ENCODE results near the gene SSNA1. TPM values are rescaled to one million over a fixed set of nuclear protein-coding genes. Genes with fewer than 3 reads are reported as not detected.

Gene SSNA1
- total RNA-seq, 4 donors from 2014 or later, result 37.3 to 73.9 (median 53.5) TPM

GRCh38 chr9:137222190-137223077 is 34.0 kb downstream of the SSNA1 start, which contains the start of gene RNF208:
TSS of gene RNF208 (minus strand) at chr9:137222240. CDS start at chr9:137221212, 1,028 bp downstream.
- Histone ChIP-seq H3K9me3 (no peaks in the 10 kb centered on the region), H3K27ac (peak within 1 kb of the TSS; percentile 77 to 97 (median 90)), H3K4me1 (peaks cover 0 to 72% (median 36%) of the 10 kb centered on the region in 4 donors), H3K36me3 (no peaks in the 10 kb centered on the region), H3K4me3 (peak within 1 kb of the TSS; percentile 66 to 88 (median 73)), H3K27me3 (peaks cover 0 to 12% of the 10 kb centered on the region in 2 donors)
- TF ChIP-seq POLR2A (IDR thresholded peaks at IDR 0.05) (no peak), EP300 (IDR thresholded peaks at IDR 0.05) (no peak), CTCF (IDR thresholded peaks at IDR 0.05) (no peak)
- DNase-seq (ENCODE audit: low spot score in 2 of 2), result no peak
- 6 to 7% methylated on average over 17 to 30 of the region's 88 CpGs for WGBS, 2 donors

DNA sequence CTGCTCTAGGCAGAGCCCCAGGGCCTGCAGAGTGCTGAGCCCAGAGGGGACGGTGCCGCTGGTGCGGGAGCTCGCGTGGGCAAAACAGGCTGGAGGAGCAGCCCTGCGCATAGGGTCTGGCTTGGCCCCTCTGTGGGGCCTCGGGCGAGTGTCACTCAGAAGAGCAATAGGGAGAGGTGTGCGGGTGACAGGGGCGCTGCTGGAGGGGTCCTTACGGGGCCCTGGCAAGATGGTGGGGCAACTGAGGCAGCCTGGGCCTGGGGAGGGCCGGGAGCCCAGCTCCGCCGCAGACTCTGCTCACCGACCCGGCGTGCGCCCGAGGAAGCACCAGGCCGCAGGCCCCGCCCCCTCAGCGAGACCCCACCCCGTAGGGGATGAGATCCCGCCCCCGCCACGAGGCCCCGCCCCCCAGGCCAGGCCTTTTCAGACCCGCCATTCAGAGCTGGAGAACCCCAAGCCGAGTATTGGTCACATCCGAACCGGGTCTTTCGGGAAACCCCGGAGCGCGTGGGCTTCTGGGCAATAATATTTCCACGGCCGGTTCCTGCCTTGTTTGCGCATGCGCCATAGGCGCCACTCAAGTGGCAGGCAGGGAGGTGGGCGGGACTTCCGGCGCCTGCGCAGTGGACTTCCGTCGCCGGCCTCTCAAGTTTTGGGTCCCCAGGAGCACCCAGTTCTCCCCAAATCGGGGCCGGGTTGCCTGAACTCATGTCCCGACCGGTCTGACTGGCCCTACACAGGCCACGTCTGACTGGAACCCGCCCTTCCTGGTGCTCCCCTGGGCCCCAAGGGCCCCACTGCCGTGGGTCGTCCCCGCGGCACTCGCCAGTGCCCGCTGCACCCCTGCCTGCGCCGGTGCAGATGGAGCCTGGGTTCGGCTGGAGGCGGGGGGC is 34.8 kb downstream of the SSNA1 start:
- WGBS, 2 donors, result 1 to 2% methylated on average over 35 to 43 of the region's 63 CpGs
- Histone ChIP-seq H3K9me3 (no peaks in the 10 kb centered on the region), H3K27ac (peak overlapping the region; percentile 77 to 97 (median 90)), H3K27me3 (peaks cover 0 to 20% of the 10 kb centered on the region in 2 donors), H3K4me3 (peak overlapping the region; percentile 66 to 93 (median 83)), H3K36me3 (no peaks in the 10 kb centered on the region), H3K4me1 (peaks cover 0 to 70% (median 30%) of the 10 kb centered on the region in 4 donors)
- TF ChIP-seq EP300 (IDR thresholded peaks at IDR 0.05) (peak; percentile 79 to 93), CTCF (IDR thresholded peaks at IDR 0.05) (peak in 1 of 5 experiments; percentile 38), POLR2A (IDR thresholded peaks at IDR 0.05) (peak in 1 of 2 donors; percentile 24)
- peak; percentile 94 to 96 for DNase-seq (ENCODE audit: low spot score in 2 of 2)

DNA sequence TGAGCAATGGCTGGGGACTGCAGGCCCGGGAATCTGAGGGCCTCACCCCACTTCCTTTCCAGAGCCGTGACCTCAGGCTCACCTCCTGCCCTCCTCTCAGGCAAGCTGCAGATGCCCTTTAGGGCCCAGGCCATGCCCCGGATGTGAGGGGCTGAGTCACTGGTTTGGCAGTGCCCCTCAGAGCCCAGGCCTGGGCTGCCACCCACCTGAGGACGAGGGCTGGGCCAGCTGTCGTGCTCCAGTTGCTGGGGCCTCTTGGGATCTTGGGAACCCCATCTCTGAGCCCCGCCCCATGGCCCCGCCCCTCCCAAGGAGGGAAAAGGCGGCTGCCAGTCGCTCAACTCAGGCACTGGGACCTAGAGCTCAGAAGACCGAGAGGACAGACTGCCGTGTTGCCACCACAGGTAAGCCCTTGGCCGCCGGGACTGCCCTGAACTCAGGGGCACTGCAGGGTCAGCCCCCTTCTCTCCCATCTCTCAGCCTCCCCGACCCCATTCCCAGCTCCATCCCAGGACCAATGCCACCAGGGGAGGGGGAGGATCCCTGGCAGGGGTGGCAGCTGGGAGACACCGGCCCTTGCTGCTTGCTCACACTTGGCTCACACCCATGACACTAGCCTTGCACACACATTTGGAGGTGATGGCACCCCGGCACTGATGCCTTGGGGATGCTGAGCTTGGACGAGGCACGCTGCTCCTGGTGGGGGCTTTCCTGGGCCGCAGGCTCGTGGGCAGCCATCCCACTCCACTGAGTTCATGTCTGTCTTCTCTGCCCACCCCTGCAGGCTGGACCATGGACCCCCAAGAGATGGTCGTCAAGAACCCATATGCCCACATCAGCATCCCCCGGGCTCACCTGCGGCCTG is 36.6 kb downstream of the SSNA1 start, which contains the start of gene CYSRT1:
Gene CYSRT1, plus strand, starts transcription at position 345 of the 865 bp plus-strand sequence. Its CDS starts 448 bp downstream, at position 793.
- 30 to 51% methylated on average over 17 to 18 of the region's 23 CpGs for WGBS, 2 donors
- no peaks in the 10 kb centered on the region for H3K9me3 ChIP-seq
- TF ChIP-seq POLR2A (IDR thresholded peaks at IDR 0.05) (no peak), EP300 (IDR thresholded peaks at IDR 0.05) (no peak), CTCF (IDR thresholded peaks at IDR 0.05) (no peak)
- peak within 1 kb of the TSS; percentile 66 to 93 (median 83) for H3K4me3 ChIP-seq
- no peak for DNase-seq (ENCODE audit: low spot score in 2 of 2)
- peaks cover 0 to 53% (median 26%) of the 10 kb centered on the region in 4 donors for H3K4me1 ChIP-seq
- H3K36me3 ChIP-seq, result no peaks in the 10 kb centered on the region
- H3K27ac ChIP-seq, result peak within 1 kb of the TSS in 3 of 4 donors; percentile 87 to 97 (median 94)
- H3K27me3 ChIP-seq, result peaks cover 0 to 37% of the 10 kb centered on the region in 2 donors

GRCh38 chr9:137225699-137226331 is 37.3 kb downstream of the SSNA1 start:
- no peaks in the 10 kb centered on the region for H3K9me3 ChIP-seq
- peaks cover 0 to 46% (median 26%) of the 10 kb centered on the region in 4 donors for H3K4me1 ChIP-seq
- DNase-seq (ENCODE audit: low spot score in 2 of 2), result no peak
- peaks cover 0 to 45% of the 10 kb centered on the region in 2 donors for H3K27me3 ChIP-seq
- 84 to 88% methylated on average over 6 to 9 of the region's 21 CpGs for WGBS, 2 donors
- no peaks in the 10 kb centered on the region for H3K36me3 ChIP-seq
- TF ChIP-seq EP300 (IDR thresholded peaks at IDR 0.05) (no peak), POLR2A (IDR thresholded peaks at IDR 0.05) (no peak), CTCF (IDR thresholded peaks at IDR 0.05) (no peak)
- no peak overlapping the region for H3K4me3 ChIP-seq
- no peak overlapping the region for H3K27ac ChIP-seq

All from tibial nerve (tissue), 4 donors.